ENCODE data around the gene SLC6A11.

Gene SLC6A11

DNA sequence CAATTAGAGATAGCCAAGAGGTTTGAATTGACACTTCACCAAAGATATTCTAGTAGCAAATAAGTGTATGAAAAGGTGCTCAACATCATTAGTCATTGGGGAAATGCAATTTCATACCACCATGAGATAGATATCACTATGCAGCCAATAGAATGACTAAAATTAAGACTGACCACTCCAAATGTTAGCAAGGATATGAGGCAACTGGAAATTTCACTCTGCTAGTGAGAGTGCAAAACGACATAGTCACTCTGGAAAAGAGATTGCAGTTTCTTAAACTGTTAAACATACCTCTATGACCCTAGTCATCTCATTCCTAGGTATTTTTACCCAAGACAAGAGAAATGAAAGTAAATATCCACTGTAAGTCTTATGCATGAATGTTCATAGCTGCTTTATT is 27.6 kb upstream of the SLC6A11 start:
- in situ Hi-C loops (cut with MboI; ENCODE audit: low sequenced_read_pairs) = no loop called here

DNA sequence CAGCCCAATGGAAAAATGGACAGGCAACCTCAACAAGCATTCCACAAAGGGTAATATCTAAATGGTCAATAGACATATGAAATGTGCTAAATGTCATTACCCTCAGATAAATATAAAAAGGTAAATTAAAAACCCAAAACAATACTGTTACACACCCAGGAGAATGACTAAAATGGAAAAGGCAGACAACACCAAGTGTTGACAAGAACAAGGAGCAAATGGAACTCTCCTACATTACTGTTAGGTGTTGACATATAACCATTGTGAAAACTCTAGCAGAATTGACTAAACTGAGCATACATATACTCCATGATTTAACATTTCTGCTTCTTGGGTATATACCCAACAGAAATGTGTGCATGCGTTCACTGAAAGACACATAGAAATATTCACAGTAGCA is 25.3 kb upstream of the SLC6A11 start:
- in situ Hi-C loops (cut with MboI; ENCODE audit: low sequenced_read_pairs) = no loop called here

DNA sequence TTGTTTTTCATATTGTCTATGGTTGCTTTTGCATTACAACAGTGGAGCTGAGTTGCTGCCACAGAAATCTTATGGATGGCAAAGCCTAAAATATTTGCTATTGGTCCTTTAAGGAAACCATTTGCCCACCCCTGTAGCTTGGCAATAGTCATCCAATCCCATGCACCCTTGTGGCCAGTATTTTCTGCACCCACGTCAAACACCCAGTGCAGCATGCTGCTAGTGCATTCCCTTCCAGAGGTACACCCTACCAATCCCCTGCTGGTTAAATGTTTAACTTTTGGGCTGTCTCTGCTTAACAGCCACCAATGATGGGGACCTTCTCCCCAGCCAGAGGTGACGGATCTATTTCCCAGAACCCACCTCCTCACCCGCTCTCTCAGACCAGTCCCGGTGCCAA is 23.8 kb upstream of the SLC6A11 start:
- in situ Hi-C loops (cut with MboI; ENCODE audit: low sequenced_read_pairs) = no loop called here

DNA sequence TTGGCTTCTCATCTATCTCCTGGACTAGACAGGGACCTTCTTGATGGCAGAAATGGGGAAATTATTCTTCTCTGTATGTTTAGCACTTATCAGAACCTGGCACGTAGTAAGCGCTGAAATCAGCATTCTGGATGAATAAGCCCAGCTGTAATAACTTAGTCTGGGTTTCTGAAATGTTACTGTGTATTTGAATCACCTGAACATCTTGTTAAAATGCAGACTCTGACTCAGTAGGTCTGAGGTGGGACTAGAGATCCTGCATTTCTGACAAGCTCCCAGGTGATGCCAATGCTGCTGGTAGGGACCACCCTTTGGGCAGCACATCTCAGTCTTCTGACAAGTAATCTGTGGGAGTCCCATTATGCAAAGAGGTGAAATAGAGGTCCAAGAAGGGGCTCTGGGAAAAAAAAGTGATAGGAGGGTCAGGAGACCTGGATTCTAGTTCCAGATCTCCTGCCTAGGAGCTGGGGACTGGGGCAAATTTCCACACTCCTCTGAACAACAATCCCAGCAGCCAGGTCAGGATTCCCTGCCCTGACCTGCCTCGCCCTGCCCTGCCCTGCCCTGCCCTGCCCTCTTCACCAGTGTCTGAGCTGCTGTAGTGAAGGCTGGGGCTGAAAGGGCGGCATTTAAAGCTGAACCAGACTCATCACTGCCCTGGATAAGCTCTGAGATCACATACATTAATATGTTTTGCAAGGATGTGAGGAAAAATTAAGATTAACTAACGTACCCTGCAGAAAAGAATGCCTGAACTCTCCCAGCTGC is 17.2 kb upstream of the SLC6A11 start:
- in situ Hi-C loops (cut with MboI; ENCODE audit: low sequenced_read_pairs) = no loop called here

DNA sequence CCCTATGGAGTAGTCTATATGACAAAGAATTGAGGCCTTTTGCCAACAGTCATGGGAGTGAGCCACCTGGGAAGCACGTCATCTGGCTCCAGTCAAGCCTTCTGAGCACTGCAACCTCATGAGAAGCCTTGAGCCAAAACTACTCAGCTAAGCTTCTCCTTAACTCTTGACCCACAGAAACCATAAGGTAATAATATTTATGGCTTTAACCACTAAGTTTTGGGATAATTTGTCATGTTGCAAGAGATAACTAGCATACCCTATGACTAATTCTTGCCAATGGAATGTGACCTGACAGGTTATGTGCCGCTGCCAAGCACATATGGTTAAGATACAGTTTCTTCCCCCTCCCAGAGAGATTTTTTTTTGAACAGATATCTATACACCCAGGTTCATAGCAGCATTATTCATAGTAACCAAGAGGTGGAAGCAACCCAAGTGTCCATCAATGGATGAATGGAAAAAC is 11.8 kb upstream of the SLC6A11 start:
- in situ Hi-C loops (cut with MboI; ENCODE audit: low sequenced_read_pairs) = no loop called here

DNA sequence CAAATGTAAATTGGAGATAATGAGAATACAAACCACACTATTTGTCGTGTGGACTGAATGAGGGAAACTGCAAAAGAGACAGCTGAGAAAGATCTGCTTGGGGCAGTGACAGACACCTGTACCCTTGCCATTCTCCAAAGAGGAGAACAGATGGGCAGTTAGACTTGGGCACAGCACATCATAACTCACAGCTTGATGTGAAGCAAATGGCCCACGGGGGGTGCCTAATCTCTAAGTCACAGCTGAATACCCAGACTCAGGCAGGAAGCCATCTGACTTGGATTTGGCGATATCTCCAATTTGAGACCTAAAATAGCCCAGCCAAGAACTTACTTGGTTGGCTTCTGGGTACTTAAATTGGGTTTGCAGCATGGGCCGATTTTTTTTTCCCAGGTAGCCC is 10.0 kb upstream of the SLC6A11 start:
- in situ Hi-C loops (cut with MboI; ENCODE audit: low sequenced_read_pairs) = no loop called here

DNA sequence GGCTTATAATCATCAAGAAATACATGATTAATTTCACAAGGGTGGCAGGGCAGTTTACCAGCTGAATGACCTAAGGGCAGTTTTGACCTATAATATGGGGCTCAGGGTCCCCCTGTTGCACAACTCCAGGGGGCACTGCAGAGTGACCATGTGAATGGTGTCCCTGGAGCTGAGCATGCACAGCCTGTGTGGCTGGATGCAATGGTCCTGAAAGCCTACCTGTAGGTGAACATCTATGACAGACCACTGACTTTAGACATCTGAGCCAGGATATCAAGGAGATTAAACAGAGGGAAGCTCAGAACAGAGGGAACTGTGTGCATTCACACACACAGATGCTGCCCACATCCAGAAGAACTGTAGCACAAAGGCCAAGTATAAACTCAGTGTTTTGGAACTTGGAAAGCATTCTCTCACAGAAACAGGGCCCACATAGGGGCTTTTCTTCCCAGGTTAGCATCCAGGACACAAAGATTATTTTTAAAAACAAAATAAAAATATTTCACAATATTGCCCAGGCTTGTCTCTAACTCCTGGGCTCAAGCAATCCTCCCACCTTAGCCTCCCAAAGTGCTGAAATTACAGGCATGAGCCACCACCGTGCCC is 7.8 kb upstream of the SLC6A11 start:
- in situ Hi-C loops (cut with MboI; ENCODE audit: low sequenced_read_pairs) = no loop called here

DNA sequence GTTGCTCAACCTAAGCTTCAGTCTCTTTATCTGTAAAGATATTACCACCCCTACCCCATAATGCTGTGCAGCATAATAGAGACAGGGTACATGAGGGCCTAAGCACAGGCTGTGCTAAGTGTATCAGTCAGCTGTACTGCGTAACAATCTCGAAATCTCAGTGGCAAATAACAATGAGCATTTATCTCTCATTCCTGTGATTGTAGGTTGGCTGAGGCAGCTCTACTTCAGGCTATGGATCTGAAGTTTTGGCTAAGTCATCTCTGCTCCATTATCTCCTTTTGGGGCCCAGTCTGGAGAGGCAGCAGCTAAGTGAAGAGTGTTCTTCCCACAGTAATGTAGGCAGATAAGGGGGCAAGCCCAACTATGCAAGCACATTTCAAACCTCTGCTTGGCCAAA is 7.1 kb upstream of the SLC6A11 start:
- in situ Hi-C loops (cut with MboI; ENCODE audit: low sequenced_read_pairs) = no loop called here

DNA sequence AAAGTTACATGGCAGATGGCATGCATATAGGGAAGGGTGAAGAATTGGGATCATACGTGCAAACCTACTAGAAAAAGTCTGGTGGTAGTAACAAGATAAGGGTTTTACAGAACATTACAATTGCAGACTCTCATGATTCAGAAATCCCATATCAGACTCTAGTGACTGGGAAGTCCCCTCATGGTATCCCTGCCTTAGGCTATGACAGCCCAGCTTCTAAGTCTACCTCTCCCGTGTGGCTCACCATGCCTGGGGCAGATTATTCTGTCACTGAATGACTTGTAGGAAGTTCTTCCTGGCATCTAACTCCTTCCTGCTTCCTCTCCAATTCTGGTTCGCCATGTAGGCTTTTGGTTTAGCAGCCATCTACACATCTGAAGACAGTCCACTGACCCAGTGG is 5.7 kb upstream of the SLC6A11 start:
- in situ Hi-C loops (cut with MboI; ENCODE audit: low sequenced_read_pairs) = no loop called here

DNA sequence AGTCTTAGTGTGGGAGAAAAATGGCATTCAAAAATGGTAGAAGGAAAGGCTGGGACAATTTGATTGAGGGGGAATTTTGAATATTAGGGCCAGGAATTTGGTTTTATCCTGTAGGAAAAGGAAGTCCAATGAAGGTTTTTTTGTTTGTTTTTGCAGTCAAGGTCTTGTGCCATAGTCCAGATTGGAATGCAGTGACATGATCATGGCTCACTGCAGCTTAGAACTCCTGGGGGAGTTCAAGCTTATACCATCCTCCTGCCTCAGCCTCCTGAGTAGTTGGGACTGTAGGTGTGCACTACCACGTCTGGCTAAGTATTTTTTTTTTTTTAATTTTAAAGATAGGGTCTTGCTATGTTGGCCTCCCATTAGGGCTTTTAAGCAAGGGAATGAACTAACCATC is 2.6 kb upstream of the SLC6A11 start:
- in situ Hi-C loops (cut with MboI; ENCODE audit: low sequenced_read_pairs) = no loop called here

DNA sequence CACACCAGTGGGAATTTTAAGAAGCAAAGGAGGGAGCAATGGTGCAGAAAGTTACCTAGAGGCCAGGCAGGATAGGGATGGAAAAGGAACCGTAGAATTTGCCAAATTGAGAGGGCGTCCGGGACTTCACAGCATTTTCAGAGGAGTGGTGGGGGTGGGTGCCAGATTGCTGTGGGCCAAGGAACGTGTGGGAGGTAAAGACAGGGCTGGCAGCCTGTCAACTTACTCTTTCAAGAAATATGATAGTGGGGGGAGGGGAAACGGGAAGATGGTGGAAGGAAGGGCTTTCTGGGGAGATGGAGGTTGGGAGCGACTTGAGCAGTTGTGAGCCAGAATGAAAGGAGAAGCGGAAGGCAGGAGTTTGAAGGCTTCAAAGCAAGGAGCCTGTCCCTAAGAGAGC is 1.4 kb upstream of the SLC6A11 start:
- in situ Hi-C loops (cut with MboI; ENCODE audit: low sequenced_read_pairs) = no loop called here

DNA sequence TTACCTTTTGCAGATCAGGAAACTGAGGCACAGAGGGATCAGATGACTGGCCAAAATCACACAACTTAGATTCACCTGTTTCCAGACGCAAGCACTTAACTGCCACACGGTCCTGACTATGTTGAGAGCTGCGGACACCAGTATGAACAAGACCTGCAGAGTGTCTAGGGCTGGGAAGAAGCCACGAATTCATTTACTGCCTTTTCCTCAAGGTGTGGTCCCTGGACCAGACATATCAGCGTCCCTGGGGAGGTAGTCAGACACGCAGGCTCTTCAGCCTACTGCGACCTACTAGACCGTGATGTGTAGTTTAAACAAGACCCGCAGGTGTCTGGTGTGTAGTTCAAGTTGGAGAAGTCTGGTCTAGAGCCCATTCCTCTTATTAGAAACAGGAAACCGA is 541 bp upstream of the SLC6A11 start:
- in situ Hi-C loops (cut with MboI; ENCODE audit: low sequenced_read_pairs) = no loop called here

DNA sequence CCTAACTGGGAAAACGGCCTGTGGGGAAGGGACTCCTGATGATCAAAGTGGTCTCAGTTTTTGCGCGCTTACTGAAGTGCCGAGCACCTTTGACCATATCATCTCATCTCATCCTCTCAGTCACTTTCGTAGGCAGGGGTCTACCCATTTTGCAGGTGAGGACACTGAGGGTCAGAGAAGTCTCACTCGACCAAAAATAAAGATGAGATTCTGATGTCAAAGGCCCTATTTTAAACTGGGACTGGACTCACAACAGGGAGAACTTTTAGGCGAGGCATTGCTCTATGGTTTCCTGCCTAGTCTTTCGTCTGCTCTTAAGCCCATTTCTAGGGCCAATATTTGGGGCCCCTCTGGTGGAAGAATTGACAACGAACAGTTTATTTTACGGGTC is 830 bp downstream of the SLC6A11 start:
- in situ Hi-C loops (cut with MboI; ENCODE audit: low sequenced_read_pairs) = no loop called here

DNA sequence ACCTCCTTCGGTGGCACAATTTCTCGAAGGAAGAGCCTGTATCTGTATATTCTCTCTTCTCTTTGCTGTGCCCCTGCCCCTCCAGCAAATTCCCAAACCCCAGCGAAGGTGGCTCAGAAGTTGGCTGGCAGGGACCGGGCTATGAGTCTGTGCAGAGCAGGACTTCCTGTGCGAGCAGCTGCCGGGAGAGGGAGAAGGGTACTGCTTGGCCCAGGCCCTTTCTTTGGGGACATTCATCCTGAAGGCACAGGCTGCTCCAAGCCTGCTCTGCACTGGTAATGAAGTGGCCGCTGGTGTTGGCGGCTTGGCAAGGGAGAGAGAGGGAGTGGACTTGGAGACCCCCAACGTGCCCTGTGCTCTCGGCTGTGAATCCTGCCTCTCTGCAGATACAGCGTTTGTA is 1.5 kb downstream of the SLC6A11 start:
- in situ Hi-C loops (cut with MboI; ENCODE audit: low sequenced_read_pairs) = no loop called here

DNA sequence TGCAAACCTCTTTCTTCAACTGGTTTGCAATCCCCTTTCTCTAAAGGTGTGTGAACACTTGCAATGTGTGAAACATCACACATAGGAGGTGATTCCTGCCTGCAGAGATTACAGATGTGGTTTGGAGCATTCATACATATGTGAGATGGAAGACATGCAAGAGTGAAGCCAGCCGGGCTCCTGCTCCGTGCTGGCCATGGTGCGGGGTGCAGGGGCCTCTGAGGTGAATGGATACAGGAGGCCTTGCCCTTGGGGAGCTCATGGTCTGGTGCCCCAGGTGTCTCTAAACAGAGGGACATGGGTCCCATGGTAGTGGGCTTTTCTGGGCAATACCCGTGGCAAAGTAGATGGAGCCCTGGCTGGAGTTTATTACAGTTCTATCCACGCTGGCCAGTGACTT is 6.0 kb downstream of the SLC6A11 start:
- in situ Hi-C loops (cut with MboI; ENCODE audit: low sequenced_read_pairs) = no loop called here

DNA sequence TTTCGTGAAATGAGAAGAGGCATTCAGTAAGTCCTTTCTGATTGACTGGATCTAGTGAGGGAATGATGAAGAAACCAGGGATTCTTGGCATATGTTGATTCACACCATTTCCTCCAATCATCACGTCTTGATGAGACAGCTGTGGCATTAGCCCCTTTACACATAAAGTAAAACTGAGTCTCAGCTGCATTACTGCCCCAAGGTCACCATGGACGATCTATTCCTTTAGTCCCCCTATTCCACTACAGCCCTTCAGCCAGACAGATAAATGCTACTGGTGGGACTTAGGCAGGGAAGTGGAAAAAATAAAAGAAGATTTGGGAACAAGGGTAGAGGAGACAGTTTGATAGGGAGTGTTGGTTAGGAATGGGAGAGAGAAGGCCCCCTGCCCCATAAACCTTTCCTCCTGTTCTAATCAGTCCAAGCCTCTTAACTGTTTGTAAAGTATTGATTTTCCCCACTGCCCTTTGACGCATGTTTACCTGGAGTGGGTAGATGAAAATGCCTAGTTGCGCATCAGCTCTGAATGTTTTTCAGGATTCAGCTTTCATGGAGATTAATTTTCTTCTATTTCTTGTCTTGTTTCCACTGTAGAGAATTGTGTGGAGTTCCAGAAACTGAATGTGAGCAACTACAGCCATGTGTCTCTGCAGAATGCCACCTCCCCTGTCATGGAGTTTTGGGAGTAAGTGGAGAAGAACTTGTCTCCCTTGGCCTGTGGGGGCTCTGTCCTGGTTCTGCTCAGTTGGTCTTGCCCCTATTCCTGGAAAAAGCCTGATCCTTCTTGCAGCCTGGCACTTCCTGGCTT is 6.9 kb downstream of the SLC6A11 start:
- in situ Hi-C loops (cut with MboI; ENCODE audit: low sequenced_read_pairs) = no loop called here

DNA sequence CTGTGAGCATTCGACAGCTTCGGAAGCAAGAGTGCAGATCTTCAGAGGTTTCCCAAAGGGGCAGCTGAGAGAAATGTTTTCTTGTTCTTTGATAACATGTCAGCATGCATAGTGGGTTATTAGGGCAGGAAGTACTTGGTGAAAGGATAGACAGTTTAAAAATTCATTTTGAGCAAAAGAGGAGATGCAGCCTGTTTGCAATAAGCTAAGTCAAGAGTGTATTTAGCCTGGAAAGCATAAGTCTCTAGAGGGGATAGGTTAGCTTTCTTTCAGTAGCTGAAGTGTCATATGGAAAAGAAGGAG is 7.4 kb downstream of the SLC6A11 start:
- in situ Hi-C loops (cut with MboI; ENCODE audit: low sequenced_read_pairs) = no loop called here

DNA sequence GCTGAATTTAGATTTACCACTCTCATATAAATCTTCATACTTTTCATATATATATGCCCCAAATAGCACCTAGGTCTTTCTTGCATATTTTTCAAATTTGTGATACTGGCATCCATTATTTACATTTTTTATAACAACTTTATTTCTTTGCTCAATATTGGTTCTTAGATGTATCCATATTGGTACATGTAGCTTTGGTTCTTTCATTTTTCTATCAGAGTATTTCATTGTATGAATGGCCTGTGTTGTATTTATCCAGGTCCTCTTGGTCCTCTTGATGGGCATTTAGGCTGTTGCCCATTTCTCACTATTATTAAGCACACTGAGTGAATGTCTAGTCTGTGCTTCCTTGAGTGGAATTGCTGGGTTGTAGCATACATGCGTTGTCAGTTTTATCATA is 8.4 kb downstream of the SLC6A11 start:
- in situ Hi-C loops (cut with MboI; ENCODE audit: low sequenced_read_pairs) = no loop called here

DNA sequence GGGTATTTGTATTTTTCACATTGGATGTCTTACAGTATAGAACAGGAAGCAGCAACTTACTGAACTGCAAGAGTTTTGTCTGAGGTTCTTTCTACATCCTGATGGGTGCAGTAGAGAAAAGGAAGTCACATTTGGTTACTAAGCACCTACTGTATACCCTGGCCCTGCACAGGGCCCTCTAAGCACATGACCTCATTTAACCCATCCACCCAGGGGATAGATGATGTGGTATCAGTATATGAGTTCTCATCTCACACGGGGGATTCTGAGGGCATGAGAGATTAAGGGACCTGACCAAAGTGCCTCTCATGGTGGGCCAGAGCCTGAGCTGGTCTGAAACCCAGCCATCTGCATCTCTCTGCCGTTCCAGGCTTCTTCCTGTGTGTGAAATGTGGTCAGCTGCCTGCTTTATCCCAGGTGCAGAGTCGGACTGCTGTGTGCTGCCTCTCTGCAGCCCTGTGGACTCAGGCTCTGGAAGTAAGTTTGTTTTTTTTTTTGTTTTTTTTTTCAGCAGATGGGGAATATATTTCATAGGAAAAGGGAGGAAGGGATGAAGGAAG is 17.9 kb downstream of the SLC6A11 start:
- in situ Hi-C loops (cut with MboI; ENCODE audit: low sequenced_read_pairs) = no loop called here

DNA sequence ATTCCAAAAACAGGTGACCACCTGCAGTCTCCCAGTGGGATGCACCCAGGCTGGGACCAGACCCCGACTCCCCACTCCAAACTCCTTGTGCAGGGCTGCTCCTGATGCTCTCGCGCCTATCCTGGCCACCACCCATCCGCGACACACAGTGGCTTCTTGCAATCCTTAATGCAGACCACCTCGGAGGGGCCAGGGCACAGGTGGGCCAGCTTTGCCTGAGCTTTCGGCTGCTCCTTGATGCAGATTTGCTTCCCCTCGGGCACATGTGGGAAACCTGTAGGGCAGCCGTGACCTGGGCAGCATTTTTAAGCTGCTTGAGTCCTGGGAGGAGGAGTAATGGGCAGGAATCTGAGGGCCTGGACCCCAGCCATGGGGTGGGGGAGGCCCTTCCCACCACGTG is 18.9 kb downstream of the SLC6A11 start:
- in situ Hi-C loops (cut with MboI; ENCODE audit: low sequenced_read_pairs) = no loop called here

DNA sequence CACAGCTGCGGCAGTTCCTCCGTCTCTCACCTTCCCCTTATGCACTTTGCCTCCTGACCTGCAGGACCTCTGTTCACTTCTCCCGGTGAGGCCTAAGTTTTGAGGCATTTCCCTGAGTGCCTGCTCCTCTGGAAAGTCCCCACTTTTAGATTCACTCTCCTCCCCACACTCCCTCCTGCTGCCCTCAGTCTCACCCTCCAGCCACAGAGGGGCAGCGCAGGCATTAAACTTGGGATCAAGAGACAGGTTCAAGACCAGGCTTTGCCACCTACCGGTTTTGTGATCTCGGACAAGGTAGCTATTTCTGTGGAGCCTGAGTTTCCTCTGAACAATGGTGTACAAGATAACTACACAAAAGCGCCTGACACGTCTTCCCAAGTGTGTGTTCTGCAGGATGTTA is 19.4 kb downstream of the SLC6A11 start:
- in situ Hi-C loops (cut with MboI; ENCODE audit: low sequenced_read_pairs) = no loop called here

DNA sequence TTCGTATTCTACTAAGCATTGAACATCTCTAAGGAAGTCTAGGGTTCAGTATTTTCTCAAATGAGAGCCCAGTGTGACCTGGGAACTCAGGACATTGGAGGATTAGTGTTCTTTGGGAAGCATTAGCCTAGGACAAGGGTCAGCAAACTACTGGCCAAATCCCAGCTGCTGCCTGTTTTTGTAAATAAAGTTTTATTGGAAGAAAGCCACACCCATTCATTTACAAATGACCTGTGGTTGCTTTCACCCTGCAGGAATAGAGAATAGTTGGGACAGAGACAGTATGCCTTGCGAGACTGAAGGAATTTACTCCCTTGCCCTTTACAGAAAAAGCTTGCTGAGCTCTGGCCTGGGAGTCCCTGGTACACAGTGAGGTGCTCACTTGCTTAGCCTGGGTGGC is 20.6 kb downstream of the SLC6A11 start:
- in situ Hi-C loops (cut with MboI; ENCODE audit: low sequenced_read_pairs) = no loop called here

Data from HL-60/S4 (cell line).